GM19395 (cell line): ENCODE measurements around the gene GULP1.
A peak's percentile ranks its signal among the peaks of the same experiment; 100 is the strongest.
"Not testable (repeated sequence)": the region's sequence is repeated elsewhere in the genome, so short reads cannot be mapped to it uniquely, and the experiment has no call there.

Source experiments
- ATAC-seq: cut with Tn5 transposase; IDR thresholded peaks from one replicate; pipeline ENCODE4 v1.9.1; 2021; ENCODE audit warnings: mild to moderate bottlenecking, moderate library complexity; ENCODE audit not compliant: unreplicated experiment

The GULP1 gene

GRCh38 chr2:188522517-188522916 is 230.8 kb downstream of the GULP1 start:
- ATAC-seq = no peak

GRCh38 chr2:188523919-188524318 is 232.2 kb downstream of the GULP1 start:
- ATAC-seq = no peak

- peak; percentile 74 for ATAC-seq
Measured at GRCh38 chr2:188524519-188525113, 232.9 kb downstream of the GULP1 start.

GRCh38 chr2:188526701-188527100 is 235.0 kb downstream of the GULP1 start:
- no peak for ATAC-seq

GRCh38 chr2:188527141-188527540 is 235.5 kb downstream of the GULP1 start:
- no peak for ATAC-seq

GRCh38 chr2:188527581-188527993 is 235.9 kb downstream of the GULP1 start:
- no peak for ATAC-seq

- no peak for ATAC-seq
Measured at GRCh38 chr2:188529710-188530109, 238.0 kb downstream of the GULP1 start.

- ATAC-seq = no peak
Measured at GRCh38 chr2:188534875-188535274, 243.2 kb downstream of the GULP1 start.

- ATAC-seq = no peak
Measured at GRCh38 chr2:188551671-188552070, 260.0 kb downstream of the GULP1 start.

GRCh38 chr2:188557081-188557480 is 265.4 kb downstream of the GULP1 start:
- no peak for ATAC-seq

GRCh38 chr2:188559455-188559854 is 267.8 kb downstream of the GULP1 start:
- ATAC-seq = not testable (repeated sequence)

GRCh38 chr2:188561473-188561979 is 269.9 kb downstream of the GULP1 start:
- ATAC-seq = no peak

GRCh38 chr2:188569431-188570165 is 277.9 kb downstream of the GULP1 start:
- no peak for ATAC-seq

- ATAC-seq = no peak
Measured at GRCh38 chr2:188570370-188570769, 278.7 kb downstream of the GULP1 start.

- no peak for ATAC-seq
Measured at GRCh38 chr2:188571543-188572303, 280.0 kb downstream of the GULP1 start.

- no peak for ATAC-seq
Measured at GRCh38 chr2:188572592-188572991, 280.9 kb downstream of the GULP1 start.

- ATAC-seq = no peak
Measured at GRCh38 chr2:188573453-188573852, 281.8 kb downstream of the GULP1 start.

- no peak for ATAC-seq
Measured at GRCh38 chr2:188576006-188576405, 284.3 kb downstream of the GULP1 start.

- no peak for ATAC-seq
Measured at GRCh38 chr2:188576651-188577050, 285.0 kb downstream of the GULP1 start.

- ATAC-seq = no peak
Measured at GRCh38 chr2:188577231-188577630, 285.6 kb downstream of the GULP1 start.

GRCh38 chr2:188580738-188581137 is 289.1 kb downstream of the GULP1 start:
- no peak for ATAC-seq

- no peak for ATAC-seq
Measured at GRCh38 chr2:188582211-188582610, 290.5 kb downstream of the GULP1 start.
